GM19239 (cell line): ENCODE results near the gene GANC.
"Not testable (repeated sequence)": the region's sequence is repeated elsewhere in the genome, so short reads cannot be mapped to it uniquely, and the experiment has no call there.

Experiments
- DNase-seq: peaks from one replicate; pipeline ENCODE4 v3.0.0; 2011; ENCODE audit warnings: low spot score; ENCODE audit not compliant: insufficient read length
- FAIRE-seq: peaks from 2 replicates; lab custom pipeline; 2011; peaks lifted over from hg19 to GRCh38; lab: Jason Lieb, UNC

Gene GANC, protein sequence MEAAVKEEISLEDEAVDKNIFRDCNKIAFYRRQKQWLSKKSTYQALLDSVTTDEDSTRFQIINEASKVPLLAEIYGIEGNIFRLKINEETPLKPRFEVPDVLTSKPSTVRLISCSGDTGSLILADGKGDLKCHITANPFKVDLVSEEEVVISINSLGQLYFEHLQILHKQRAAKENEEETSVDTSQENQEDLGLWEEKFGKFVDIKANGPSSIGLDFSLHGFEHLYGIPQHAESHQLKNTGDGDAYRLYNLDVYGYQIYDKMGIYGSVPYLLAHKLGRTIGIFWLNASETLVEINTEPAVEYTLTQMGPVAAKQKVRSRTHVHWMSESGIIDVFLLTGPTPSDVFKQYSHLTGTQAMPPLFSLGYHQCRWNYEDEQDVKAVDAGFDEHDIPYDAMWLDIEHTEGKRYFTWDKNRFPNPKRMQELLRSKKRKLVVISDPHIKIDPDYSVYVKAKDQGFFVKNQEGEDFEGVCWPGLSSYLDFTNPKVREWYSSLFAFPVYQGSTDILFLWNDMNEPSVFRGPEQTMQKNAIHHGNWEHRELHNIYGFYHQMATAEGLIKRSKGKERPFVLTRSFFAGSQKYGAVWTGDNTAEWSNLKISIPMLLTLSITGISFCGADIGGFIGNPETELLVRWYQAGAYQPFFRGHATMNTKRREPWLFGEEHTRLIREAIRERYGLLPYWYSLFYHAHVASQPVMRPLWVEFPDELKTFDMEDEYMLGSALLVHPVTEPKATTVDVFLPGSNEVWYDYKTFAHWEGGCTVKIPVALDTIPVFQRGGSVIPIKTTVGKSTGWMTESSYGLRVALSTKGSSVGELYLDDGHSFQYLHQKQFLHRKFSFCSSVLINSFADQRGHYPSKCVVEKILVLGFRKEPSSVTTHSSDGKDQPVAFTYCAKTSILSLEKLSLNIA (N-terminal part only)

DNA sequence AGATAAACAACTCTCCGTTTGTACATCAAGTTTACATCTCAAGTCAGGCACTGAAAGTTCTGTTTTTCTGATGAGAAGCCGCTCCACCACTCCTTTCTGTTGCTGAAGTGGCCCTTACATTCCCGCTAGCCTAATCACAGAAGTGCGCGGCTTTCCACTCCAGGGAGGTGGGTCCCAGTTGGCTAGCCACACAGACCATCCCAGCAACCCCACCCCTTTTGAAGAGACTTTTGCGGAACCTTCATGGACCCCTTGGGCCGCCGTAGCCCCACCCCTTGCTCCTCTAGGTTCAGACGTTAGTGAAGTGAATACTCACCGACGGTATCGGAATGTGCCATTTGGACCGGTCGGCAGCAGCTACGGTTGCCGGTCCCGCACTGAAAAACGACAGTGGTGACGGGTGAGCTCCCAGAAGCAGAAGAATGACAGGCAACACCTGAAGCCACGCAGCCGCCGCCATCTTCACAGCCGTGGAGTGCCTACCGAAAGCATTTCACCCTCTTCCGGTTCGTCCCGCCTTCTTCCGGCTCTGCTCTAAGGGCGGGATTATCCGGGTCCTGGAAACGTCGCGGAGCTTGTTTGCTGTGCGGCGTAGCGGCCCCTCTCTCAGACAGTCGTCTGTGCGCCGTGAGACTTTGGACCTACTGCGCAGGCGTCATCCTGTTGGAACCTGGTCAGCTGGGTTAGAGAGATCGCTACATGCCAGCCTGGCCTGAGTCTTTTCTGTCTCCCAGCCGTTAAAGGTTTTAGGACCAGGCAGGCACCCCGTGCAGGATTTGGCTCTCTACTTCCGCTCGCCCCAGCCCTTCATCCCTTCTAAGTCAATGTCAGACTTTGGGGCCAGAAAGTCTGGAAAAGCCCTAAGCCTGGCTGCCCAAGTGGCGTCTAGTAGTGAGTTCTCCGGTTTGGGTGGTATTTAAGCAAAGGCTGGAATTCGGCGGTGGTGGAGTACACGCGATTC is at the start of gene GANC, which contains the start of gene TMEM87A:
Gene GANC, plus strand, starts transcription at position 263 of the 961 bp plus-strand sequence. CDS start 1,281 bp downstream, outside the sequence.
Gene TMEM87A, minus strand, starts transcription at position 495 of the 961 bp plus-strand sequence. Its CDS starts 35 bp downstream, at position 460.
- peak; percentile 94 for FAIRE-seq
- DNase-seq, result peak; percentile 78

DNA sequence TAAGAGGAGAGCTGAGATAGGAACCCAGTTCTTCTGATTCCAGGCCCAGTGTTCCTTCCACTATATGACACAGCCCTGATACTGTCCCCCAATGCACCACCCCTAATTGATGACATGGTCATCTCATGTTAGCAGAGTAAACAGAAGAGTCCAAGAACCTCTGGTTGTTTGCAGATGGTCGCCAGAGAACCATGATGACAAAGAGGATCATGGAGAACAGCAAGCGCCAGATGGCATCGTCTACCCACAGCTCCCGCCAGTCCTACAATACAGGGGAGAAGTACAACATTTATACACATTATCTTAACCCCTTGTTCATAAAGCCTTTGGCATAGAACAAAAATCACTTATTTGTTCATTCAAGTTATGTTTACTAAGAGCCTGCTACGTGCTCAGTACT is 46.4 kb upstream of the GANC start:
- FAIRE-seq, result no peak
- DNase-seq, result no peak

DNA sequence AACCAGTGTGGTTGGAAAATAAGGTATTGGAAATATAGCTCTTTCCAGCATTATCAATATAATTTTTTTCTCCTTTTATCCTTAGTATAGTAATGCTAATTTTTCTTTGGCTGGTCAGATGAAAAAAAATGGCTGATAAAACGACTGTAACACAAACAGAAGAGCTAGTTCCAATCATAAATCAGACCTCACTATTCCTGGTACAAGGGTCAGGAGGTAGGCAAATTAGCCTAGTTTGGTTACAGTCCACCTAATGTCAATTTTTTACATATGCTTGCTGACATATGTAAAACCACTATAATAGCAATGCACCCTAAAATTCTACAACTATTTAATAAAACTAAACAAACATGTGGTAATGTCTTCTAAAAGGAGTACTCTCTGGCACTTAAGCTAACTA is 45.0 kb upstream of the GANC start:
- no peak for FAIRE-seq
- no peak for DNase-seq

DNA sequence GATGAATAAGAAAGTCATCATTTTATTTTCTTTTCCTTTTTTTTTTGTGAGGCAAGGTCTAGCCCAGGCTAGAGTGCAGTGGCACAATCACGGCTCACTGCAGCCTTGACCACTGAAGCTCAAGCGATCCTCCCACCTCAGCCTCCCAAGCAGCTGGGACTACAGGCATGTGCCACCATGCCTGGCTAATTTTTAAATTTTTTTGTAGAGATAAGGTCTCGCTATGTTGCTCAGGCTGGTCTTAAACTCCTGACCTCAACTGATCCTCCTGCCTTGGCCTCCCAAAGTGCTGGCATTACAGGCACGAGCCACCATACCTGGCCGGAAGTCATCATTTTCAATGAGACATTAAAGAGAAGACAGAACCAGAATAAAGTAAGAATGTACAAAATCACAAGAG is 44.0 kb upstream of the GANC start:
- FAIRE-seq, DNase-seq: not testable (repeated sequence)

DNA sequence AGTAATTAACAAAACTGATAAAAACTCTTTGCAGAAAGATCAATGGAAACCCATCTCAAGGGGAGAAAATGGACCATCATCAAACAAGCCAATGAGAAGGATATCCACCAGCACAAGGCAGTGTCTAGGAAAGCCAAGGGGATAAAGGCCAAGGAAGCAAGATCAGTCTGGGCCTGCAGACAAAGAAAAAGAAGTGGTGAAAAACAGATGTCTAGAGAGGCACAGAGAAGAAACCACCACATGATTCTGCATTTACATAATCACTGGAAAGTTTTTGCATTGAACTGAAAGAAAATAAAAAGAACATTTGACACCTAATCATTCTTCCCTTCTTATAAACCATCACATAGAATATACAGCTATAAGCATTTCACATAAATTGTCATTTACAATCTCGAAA is 41.9 kb upstream of the GANC start:
- DNase-seq (no peak), FAIRE-seq (no peak)

DNA sequence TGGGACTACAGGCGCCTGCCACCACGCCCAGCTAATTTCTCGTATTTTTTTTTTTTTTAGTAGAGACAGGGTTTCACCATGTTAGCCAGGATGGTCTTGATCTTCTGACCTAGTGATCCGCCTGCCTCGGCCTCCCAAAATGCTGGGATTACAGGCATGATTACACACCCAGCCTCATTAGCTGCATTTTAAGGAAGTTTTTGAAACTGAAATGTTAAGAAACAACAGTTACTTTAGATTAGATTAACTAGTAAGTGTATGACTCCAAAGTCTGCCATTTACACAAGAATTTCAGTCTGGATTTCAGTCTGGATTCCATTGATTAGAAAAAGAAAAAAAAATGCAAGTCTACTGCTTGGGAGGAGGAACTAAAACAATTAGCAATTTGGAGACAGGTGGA is 40.4 kb upstream of the GANC start:
- no peak for FAIRE-seq
- no peak for DNase-seq

DNA sequence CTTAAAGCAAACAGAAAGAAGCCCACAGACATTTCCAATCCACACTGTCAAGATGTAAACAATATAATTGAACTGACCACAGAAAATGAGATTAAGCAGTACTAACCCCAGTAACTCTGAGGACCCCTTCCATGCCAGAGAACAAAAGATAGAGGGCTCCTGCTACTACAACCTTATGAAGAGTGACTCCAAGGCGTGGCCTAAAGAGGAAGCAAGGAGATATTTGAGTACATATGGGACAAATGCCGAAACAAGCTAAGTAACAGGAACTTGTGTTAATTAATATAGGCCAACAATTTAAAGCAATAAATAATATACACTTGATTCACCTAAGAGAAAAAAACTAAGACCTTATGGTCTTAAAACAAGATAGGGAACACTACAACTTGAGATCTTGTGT is 39.9 kb upstream of the GANC start:
- DNase-seq (no peak), FAIRE-seq (no peak)

DNA sequence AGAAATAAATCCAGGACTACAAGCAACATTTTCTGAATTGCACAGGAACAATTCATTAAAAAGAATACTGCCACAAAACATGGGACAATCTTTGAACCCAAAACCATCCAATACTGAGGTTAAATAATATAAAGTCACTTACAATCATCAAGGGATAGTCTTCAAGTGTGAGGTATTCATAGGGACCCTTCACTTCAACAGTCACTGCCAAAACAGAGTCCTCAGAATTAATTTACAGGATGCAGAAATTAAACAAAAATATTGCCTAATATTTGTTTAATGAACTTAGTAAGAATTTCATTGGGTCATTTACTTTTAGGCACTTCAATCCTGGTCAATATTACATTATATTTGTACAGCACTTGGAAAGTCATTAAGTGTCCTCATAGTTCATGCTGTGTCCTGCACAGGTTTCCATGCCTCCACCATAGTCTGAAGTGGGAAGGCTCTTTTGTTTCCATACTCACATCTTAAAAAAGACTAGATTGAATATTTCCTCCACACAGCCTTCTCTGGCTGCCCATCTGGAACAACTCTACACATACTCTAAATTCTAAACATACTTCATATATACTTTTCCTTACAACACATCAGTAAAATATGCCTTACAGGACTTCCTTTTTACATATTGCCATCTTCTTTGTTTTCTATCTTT is 33.3 kb upstream of the GANC start:
- DNase-seq, result no peak
- no peak for FAIRE-seq

DNA sequence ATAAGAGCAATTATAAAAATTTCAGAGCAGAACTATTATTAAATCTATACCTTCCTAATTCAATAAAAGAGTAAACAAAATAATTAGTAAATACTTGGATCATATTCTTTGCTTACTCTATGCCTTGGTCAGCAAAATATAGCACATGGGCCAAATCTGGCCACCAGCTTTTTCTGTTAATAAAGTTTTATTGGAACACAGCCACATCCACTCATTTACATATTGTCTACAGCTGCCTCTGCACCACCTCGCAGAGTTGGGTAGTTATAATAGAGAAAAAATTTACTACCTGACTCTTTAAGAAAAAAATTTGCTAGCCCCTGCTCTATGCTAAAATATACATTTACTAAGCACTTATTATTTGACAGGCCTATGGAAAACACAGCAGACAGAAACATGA is 32.2 kb upstream of the GANC start:
- FAIRE-seq, result no peak
- DNase-seq, result no peak

DNA sequence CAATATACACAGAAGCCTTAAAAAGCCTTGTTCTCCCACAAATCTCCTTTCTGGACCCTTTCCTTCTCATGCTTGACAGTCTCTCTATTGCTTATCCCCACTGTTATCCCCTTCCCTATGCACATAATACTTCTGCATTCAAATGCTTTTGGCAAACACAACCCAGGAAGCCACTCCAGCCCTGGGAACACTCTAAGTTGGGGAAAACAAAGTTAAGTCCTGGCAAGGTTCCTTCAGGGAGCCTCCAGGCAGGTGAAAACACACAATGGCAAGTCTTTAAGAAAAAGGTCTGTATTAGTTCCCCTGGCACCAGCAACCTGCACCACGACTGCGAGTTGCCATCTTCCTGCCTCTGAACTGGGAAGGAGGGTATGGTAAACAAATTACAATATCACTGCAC is 19.7 kb upstream of the GANC start:
- DNase-seq (no peak), FAIRE-seq (no peak)

DNA sequence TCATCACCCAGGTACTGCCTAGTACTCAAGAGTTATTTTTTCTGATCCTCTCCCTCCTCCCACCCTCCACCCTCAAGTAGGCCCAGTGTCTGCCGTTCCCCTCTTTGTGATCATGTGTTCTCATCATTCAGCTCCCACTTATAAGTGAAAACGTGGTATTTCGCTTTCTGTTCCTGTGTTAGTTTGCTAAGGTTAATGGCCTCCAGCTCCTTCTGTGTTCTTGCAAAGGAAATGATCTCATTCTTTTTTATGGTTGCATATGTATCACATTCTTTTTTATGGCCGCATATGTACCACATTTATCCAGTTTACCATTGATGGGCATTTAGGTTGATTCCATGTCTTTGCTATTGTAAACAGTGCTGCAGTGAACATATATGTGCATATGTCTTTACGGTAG is 8.2 kb upstream of the GANC start:
- FAIRE-seq (no peak), DNase-seq (no peak)

DNA sequence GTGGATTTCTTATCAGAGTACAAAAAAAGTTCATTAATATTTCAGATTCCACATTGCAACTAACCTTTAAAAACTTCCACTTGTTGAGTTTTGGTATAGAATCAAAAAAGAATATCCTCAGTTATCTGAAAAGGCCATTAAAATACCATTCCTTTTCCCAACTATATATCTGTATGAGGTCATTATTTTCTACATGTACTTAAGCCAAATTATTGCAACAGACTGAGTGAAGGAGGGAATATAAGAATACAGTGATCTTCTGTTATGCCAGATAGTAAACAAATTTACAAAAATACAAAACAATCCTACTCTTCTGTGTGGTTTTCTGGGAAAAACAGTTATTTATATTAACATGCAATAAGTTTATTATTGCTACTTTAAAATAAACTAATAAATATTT is 5.7 kb upstream of the GANC start:
- no peak for DNase-seq
- no peak for FAIRE-seq

DNA sequence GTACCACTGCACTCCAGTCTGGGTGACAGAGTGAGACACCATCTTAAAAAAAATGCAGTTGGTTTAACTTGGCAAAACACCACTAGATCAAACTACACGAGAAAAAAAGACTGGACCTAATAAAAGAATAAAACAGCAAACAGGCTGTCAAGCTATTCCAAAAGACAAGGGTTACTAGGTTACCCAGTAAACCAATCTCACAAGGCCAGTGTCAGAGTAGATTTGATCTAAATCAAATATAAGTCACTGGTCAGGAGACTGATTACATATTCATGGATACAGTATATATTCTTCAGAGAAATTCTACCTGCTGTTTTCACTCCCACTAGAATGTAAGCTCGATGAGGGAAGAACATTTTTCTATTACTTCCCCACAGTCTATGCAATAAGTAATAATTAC is 2.5 kb upstream of the GANC start:
- no peak for FAIRE-seq

DNA sequence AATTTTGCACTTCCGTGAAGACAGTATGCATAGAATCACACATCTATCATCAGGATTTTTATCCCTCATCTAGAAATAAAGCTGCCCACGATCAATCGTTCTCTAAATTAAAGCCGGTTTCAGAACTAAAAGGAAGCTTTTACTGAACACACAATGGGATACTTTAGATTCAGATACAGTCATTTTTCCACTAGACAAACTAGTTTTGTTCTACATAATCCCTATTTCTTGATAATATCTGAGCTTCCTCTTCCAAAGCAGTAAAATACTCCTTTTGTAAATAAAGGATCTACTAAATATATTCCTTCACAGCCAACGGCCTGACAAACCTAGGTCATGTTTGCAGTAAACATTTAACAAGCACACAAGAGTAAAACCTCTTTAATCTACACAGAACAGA is 2.0 kb upstream of the GANC start:
- FAIRE-seq (no peak), DNase-seq (no peak)

More for the DNA sequence above, 2.5 kb upstream of the GANC start:
- DNase-seq, result no peak

DNA sequence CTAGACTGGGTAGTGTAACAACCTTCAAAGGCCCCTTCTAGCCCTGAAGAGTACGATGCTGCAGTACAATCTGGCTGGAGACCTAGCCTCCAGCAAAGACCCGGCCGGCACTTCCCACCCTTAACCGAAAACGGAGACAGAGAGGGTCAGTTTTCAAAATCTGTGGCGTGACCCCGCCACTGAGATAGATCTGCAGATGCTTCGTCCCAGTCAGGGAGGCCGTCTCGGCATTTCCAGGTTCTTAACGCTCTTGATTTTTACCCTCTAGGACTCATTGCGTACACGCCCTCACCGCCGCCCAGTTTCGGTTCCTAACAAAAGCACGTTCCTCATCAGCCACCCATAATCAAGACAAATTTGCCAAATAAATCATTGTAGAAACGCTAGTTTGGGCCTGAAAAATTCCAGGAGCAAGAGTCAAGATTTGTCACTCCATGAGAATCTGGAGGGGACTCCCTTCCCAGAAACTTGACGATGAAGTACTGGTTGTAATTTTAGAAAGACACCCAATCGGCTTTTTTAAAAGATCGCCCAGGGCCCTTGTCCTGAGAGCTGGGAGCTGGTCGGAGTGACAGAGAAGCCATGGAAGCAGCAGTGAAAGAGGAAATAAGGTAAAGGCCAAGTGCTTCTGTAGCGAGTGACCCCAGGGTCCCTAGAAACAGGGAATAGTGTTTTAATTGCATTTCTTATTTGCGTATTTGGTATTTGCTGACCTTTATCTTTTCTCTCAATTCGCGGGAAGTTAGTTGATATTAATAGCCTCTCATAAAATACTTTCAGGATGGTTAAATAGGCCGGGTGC is 1.1 kb downstream of the GANC start:
- DNase-seq (peak; percentile 3), FAIRE-seq (no peak)

DNA sequence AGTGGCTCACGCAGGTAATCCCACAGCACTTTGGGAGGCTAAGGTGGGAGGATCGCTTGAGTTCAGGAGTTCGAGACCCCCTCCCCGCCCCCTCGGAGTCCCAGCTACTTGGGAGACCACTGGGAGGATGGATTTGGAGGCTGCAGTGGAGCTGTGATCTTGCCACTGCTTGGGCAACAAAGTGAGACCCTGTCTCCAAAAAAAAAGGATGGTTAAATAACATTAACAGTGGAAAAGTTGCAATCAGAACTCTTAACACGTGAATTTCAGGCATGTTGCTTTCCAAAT is 1.6 kb downstream of the GANC start:
- no peak for FAIRE-seq
- DNase-seq, result no peak

DNA sequence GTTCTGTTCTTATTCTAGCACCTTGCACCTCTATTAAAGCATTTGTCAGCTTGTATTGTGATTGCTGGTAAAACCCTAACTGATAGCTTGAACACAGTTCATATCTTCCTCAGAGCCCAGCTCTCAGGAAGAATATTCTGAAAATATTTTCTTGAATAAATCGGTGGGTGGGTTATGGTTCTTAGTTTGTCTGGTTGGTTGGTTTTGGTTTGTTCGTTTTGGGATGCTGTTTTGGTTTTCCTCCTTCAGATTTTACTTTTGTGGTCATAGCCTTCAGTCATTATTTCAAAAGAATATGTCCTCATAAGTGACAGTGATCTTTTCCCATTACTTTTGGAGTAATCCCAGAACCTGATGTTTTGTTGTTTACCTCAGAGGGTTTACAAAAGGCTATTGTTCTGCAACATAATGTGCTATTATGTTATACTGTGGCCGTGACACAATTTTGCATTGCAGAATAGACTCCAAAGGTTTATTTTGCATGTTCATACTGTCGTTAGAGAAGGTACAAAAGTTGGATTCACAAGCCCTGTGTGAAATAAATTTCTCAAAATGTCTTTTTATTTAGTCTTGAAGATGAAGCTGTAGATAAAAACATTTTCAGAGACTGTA is 2.9 kb downstream of the GANC start:
- DNase-seq (no peak), FAIRE-seq (no peak)

DNA sequence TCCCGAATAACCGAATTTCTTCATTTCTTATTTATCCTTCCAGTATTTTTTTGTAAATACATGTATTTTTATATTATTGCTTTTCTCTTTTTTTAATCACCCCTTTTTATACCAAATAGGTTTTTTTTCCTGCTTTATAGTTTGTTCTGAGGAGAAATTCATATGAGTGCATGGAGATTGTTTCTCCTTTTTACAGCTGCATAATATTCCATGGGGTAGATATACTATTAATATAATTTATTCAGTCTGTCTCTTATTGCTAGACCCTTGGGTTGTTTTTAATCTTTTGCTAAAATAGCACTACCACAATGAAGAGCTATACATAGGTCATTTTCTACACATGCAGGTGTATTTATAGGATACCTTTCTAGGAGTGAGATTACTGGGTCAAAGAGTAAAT is 3.8 kb downstream of the GANC start:
- FAIRE-seq (no peak), DNase-seq (no peak)
